HepG2 (cell line): ENCODE measurements around the gene RRAS2. TPM values are rescaled to one million over a fixed set of nuclear protein-coding genes. Genes with fewer than 3 reads are reported as not detected.

ENCODE experiments used
- HES4 ChIP-seq: sonication (generic); formaldehyde crosslinking; IDR thresholded peaks from 2 replicates; pipeline ENCODE4 v1.9.0; 2021; ENCODE audit warnings: mild to moderate bottlenecking, missing genetic modification reagents, borderline replicate concordance
- HNF4A ChIP-seq: sonication (generic); formaldehyde crosslinking; IDR thresholded peaks from 2 replicates; pipeline ENCODE4 v1.4.0; 2020; ENCODE audit warnings: missing genetic modification reagents
- HNRNPLL ChIP-seq: fragments of 200-400 bp; formaldehyde crosslinking; IDR thresholded peaks from 2 replicates; pipeline ENCODE4 v1.6.1; 2017; ENCODE audit warnings: mild to moderate bottlenecking, low read depth, low read length; ENCODE audit not compliant: poor library complexity, severe bottlenecking
- MAZ ChIP-seq, 2 experiments: sonication (generic) in 1 of 2; formaldehyde crosslinking in 1 of 2; IDR thresholded peaks; 2 replicates each; pipeline versions ENCODE4 v1.5.0 to v1.6.1; 2012 to 2020; ENCODE audit warnings: low read depth in 2 of 2, mild to moderate bottlenecking in 2 of 2, borderline replicate concordance in 1 of 2, improper control_type of control experiment in 1 of 2, low read length in 1 of 2, missing genetic modification reagents in 1 of 2, moderate library complexity in 1 of 2
- MEIS2 ChIP-seq: sonication (generic); formaldehyde crosslinking; IDR thresholded peaks from 2 replicates; pipeline ENCODE4 v1.9.0; 2021; ENCODE audit warnings: mild to moderate bottlenecking, missing genetic modification reagents
- SALL2 ChIP-seq: sonication (generic); formaldehyde crosslinking; IDR thresholded peaks from 2 replicates; pipeline ENCODE4 v1.8.1; 2023; ENCODE audit warnings: mild to moderate bottlenecking, missing genetic modification reagents, inconsistent platforms
- SNAI1 ChIP-seq: sonication (generic); formaldehyde crosslinking; IDR thresholded peaks from 2 replicates; pipeline ENCODE4 v1.5.0; 2020; ENCODE audit warnings: mild to moderate bottlenecking, missing genetic modification reagents, borderline replicate concordance
- TBX2 ChIP-seq: sonication (generic); formaldehyde crosslinking; IDR thresholded peaks from 2 replicates; pipeline ENCODE4 v1.5.0; 2020; ENCODE audit warnings: missing genetic modification reagents, mild to moderate bottlenecking, borderline replicate concordance
- YEATS4 ChIP-seq: sonication (generic); formaldehyde crosslinking; IDR thresholded peaks from 2 replicates; pipeline ENCODE4 v1.4.0; 2020; ENCODE audit warnings: missing genetic modification reagents, borderline replicate concordance
- ZNF331 ChIP-seq: sonication (generic); formaldehyde crosslinking; IDR thresholded peaks from 2 replicates; pipeline ENCODE4 v1.4.0; 2020; ENCODE audit warnings: missing genetic modification reagents
- polyA plus RNA-seq, 8 experiments: library from polyadenylated mRNA; depleted of rRNA in 3 of 8; stranded (reverse) in 7 of 8; unstranded in 1 of 8; fragments of >200 nt; fragmentation: Illumina TruSeq in 4 of 8; extraction: Trizol in 4 of 8; gene quantifications; 2 replicates each; pipeline versions ENCODE4 v1.2.1 to v1.2.3, GENCODE V29; 2011 to 2016; ENCODE audit warnings: low read depth in 4 of 8, missing spikeins in 1 of 8, mixed read lengths in 1 of 8; ENCODE audit not compliant: insufficient read depth in 1 of 8
- total RNA-seq, 5 experiments: library from RNA; depleted of rRNA; stranded (reverse); fragments of >200 nt; fragmentation: Illumina TruSeq; extraction: Trizol; gene quantifications; 2 replicates each; pipeline ENCODE4 v1.2.3, GENCODE V29; 2016; ENCODE audit warnings: low read depth in 1 of 5
- TF ChIP-seq, protein P1 (sequence below), 2 experiments: sonication (generic) in 1 of 2; formaldehyde crosslinking in 1 of 2; IDR thresholded peaks; 2 replicates each; pipeline versions ENCODE4 v1.6.1 to v1.9.0; 2014 to 2022; ENCODE audit warnings: antibody characterized with exemption in 1 of 2, borderline replicate concordance in 1 of 2, inconsistent platforms in 1 of 2, low read depth in 1 of 2, missing genetic modification reagents in 1 of 2
- TF ChIP-seq, protein P2 (sequence below): sonication (generic); formaldehyde crosslinking; IDR thresholded peaks from 2 replicates; pipeline ENCODE4 v1.4.0; 2020; ENCODE audit warnings: missing genetic modification reagents, borderline replicate concordance
- TF ChIP-seq, protein P3 (sequence below): sonication (generic); formaldehyde crosslinking; IDR thresholded peaks from 2 replicates; pipeline ENCODE4 v1.4.0; 2020; ENCODE audit warnings: missing genetic modification reagents
- TF ChIP-seq, protein P4 (sequence below): IDR thresholded peaks from 2 replicates; pipeline ENCODE4 v1.6.1; 2016; ENCODE audit warnings: mild to moderate bottlenecking, missing biosample characterization, missing genetic modification reagents

The RRAS2 gene
- total and polyA plus RNA-seq, 2 of the 13 experiments (the other 11 are each of a cell fraction or from before 2014, with no cell fraction given) = 19.0 to 44.1 TPM

DNA sequence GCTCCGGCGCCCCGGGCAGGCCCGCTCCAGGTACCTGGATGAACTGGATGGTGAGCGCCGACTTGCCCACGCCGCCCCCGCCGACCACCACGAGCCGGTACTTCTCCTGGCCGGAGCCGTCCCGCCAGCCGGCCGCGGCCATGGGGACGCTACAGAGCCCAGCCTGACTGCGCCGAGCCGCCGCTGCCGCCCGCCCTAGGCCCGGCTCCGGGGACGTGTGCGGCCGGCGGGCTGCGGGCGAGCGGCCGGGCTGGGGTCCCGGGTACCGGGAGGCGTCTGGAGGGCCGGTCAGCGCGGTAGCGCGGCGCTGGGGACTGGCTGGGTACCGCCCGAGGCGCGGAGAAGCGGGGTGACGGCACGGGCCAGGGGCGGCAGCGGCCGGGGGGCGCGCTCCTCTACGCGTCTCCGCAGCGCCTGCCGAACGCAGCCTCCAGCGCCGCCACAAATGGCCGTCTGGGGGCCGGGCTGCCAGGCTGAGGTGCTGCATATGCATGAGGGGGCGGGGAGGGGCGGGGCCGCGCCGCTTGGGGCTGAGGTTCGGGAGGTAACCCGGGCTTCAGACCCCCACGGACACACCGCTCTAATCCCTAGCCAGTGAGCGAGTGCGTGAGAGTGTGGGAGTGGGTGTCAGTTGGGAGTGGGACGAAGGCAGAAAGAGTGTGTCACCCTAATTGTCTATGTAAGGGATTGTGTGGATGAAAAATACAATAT, at the start of gene RRAS2 (continued):
- TF ChIP-seq, protein P1, sequence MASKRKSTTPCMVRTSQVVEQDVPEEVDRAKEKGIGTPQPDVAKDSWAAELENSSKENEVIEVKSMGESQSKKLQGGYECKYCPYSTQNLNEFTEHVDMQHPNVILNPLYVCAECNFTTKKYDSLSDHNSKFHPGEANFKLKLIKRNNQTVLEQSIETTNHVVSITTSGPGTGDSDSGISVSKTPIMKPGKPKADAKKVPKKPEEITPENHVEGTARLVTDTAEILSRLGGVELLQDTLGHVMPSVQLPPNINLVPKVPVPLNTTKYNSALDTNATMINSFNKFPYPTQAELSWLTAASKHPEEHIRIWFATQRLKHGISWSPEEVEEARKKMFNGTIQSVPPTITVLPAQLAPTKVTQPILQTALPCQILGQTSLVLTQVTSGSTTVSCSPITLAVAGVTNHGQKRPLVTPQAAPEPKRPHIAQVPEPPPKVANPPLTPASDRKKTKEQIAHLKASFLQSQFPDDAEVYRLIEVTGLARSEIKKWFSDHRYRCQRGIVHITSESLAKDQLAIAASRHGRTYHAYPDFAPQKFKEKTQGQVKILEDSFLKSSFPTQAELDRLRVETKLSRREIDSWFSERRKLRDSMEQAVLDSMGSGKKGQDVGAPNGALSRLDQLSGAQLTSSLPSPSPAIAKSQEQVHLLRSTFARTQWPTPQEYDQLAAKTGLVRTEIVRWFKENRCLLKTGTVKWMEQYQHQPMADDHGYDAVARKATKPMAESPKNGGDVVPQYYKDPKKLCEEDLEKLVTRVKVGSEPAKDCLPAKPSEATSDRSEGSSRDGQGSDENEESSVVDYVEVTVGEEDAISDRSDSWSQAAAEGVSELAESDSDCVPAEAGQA (IDR thresholded peaks at IDR 0.05; ENCODE audit: low read depth) = no peak
- TF ChIP-seq, protein P1 (CRISPR knock-in tag; IDR thresholded peaks at IDR 0.05; ENCODE audit: borderline replicate concordance) = peak; percentile 40; the same call in 1 of the 2 replicates
- peak; percentile 72; the same call in 1 of the 2 replicates for TF ChIP-seq YEATS4 (CRISPR knock-in tag)
- TF ChIP-seq, protein P2, sequence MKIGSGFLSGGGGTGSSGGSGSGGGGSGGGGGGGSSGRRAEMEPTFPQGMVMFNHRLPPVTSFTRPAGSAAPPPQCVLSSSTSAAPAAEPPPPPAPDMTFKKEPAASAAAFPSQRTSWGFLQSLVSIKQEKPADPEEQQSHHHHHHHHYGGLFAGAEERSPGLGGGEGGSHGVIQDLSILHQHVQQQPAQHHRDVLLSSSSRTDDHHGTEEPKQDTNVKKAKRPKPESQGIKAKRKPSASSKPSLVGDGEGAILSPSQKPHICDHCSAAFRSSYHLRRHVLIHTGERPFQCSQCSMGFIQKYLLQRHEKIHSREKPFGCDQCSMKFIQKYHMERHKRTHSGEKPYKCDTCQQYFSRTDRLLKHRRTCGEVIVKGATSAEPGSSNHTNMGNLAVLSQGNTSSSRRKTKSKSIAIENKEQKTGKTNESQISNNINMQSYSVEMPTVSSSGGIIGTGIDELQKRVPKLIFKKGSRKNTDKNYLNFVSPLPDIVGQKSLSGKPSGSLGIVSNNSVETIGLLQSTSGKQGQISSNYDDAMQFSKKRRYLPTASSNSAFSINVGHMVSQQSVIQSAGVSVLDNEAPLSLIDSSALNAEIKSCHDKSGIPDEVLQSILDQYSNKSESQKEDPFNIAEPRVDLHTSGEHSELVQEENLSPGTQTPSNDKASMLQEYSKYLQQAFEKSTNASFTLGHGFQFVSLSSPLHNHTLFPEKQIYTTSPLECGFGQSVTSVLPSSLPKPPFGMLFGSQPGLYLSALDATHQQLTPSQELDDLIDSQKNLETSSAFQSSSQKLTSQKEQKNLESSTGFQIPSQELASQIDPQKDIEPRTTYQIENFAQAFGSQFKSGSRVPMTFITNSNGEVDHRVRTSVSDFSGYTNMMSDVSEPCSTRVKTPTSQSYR (CRISPR knock-in tag) = no peak
- TF ChIP-seq MEIS2 (CRISPR knock-in tag) = 0 out of 2 replicates have a peak, but pooled peaks have one; percentile 54
- TF ChIP-seq HNF4A (CRISPR knock-in tag) = peak; percentile 67
- TF ChIP-seq TBX2 = peak; percentile 26; the same call in 1 of the 2 replicates
- no peak for TF ChIP-seq SNAI1 (CRISPR knock-in tag)
- 0 out of 2 replicates have a peak, but pooled peaks have one; percentile 18 for TF ChIP-seq ZNF331 (CRISPR knock-in tag)
- peak; percentile 66; the same call in 1 of the 2 replicates for TF ChIP-seq MAZ (IDR thresholded peaks at IDR 0.05; ENCODE audit: borderline replicate concordance, low read depth, low read length)
- TF ChIP-seq MAZ (CRISPR knock-in tag; IDR thresholded peaks at IDR 0.05; ENCODE audit: low read depth) = peak; percentile 49; the same call in 1 of the 2 replicates
- TF ChIP-seq HES4 (CRISPR knock-in tag) = peak; percentile 76; the same call in 1 of the 2 replicates
- TF ChIP-seq, protein P3, sequence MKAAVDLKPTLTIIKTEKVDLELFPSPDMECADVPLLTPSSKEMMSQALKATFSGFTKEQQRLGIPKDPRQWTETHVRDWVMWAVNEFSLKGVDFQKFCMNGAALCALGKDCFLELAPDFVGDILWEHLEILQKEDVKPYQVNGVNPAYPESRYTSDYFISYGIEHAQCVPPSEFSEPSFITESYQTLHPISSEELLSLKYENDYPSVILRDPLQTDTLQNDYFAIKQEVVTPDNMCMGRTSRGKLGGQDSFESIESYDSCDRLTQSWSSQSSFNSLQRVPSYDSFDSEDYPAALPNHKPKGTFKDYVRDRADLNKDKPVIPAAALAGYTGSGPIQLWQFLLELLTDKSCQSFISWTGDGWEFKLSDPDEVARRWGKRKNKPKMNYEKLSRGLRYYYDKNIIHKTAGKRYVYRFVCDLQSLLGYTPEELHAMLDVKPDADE (CRISPR knock-in tag) = 0 out of 2 replicates have a peak, but pooled peaks have one; percentile 76
- TF ChIP-seq HNRNPLL = peak; percentile 68
- TF ChIP-seq SALL2 = peak; percentile 53; the same call in 1 of the 2 replicates
- TF ChIP-seq, protein P4, sequence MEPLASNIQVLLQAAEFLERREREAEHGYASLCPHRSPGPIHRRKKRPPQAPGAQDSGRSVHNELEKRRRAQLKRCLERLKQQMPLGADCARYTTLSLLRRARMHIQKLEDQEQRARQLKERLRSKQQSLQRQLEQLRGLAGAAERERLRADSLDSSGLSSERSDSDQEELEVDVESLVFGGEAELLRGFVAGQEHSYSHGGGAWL (CRISPR knock-in tag) = peak; percentile 14; the same call in 1 of the 2 replicates
